ENCODE results near the gene TRAF4.
"Not testable (repeated sequence)": the region's sequence is repeated elsewhere in the genome, so short reads cannot be mapped to it uniquely, and the experiment has no call there.

The TRAF4 gene

GRCh38 chr17:28719021-28719433 is 24.8 kb upstream of the TRAF4 start:
- Histone ChIP-seq H3K27ac (peak overlapping the region; percentile 89), H3K9ac (ENCODE audit: insufficient read length) (peak overlapping the region; percentile 77), H3K9me3 (ENCODE audit: low read depth, low read length) (no peaks in the 10 kb centered on the region), H3K4me3 (peak overlapping the region; percentile 99), H3K36me3 (ENCODE audit: insufficient read depth, low read length) (peaks cover 59% of the 10 kb centered on the region)
- TF ChIP-seq FOXP2 (optimal IDR thresholded peaks at IDR 0.05; ENCODE audit: control extremely low read depth, extremely low read length, insufficient read depth): no peak
- DNase-seq (ENCODE audit: low read depth, low spot score): no peak

GRCh38 chr17:28720247-28720996 is 23.4 kb upstream of the TRAF4 start:
- H3K27ac ChIP-seq: peak overlapping the region; percentile 89
- no peak for DNase-seq (ENCODE audit: low read depth, low spot score)
- TF ChIP-seq POLR2AphosphoS5 (IDR thresholded peaks at IDR 0.05; ENCODE audit: borderline replicate concordance, low read depth, low read length) (no peak), FOXP2 (optimal IDR thresholded peaks at IDR 0.05; ENCODE audit: control extremely low read depth, extremely low read length, insufficient read depth) (no peak), EZH2 (IDR thresholded peaks at IDR 0.05) (no peak)
- peak overlapping the region; percentile 99 for H3K4me3 ChIP-seq
- peaks cover 58% of the 10 kb centered on the region for H3K36me3 ChIP-seq (ENCODE audit: insufficient read depth, low read length)
- H3K9ac ChIP-seq (ENCODE audit: insufficient read length): peak overlapping the region; percentile 100
- H3K9me3 ChIP-seq (ENCODE audit: low read depth, low read length): no peaks in the 10 kb centered on the region

- Histone ChIP-seq H3K9ac (ENCODE audit: insufficient read length) (peak overlapping the region; percentile 100), H3K27ac (peak overlapping the region; percentile 89), H3K36me3 (ENCODE audit: insufficient read depth, low read length) (peaks cover 52% of the 10 kb centered on the region), H3K4me3 (peak overlapping the region; percentile 99)
- DNase-seq (ENCODE audit: low read depth, low spot score); H3K9me3 ChIP-seq (ENCODE audit: low read depth, low read length): not testable (repeated sequence)
These were observed 22.8 kb upstream of the TRAF4 start for GRCh38 chr17:28720997-28721329.

- H3K27ac ChIP-seq: peak overlapping the region; percentile 89
- no peaks in the 10 kb centered on the region for H3K9me3 ChIP-seq (ENCODE audit: low read depth, low read length)
- TF ChIP-seq POLR2AphosphoS5 (IDR thresholded peaks at IDR 0.05; ENCODE audit: borderline replicate concordance, low read depth, low read length) (no peak), EZH2 (IDR thresholded peaks at IDR 0.05) (no peak), FOXP2 (optimal IDR thresholded peaks at IDR 0.05; ENCODE audit: control extremely low read depth, extremely low read length, insufficient read depth) (no peak)
- H3K9ac ChIP-seq (ENCODE audit: insufficient read length): no peak overlapping the region
- peaks cover 51% of the 10 kb centered on the region for H3K36me3 ChIP-seq (ENCODE audit: insufficient read depth, low read length)
- no peak for DNase-seq (ENCODE audit: low read depth, low spot score)
- peak overlapping the region; percentile 99 for H3K4me3 ChIP-seq
These were observed 21.2 kb upstream of the TRAF4 start for GRCh38 chr17:28722417-28723158.

GRCh38 chr17:28723159-28723835 is 20.5 kb upstream of the TRAF4 start:
- Histone ChIP-seq H3K9ac (ENCODE audit: insufficient read length) (no peak overlapping the region), H3K27ac (peak overlapping the region; percentile 89), H3K9me3 (ENCODE audit: low read depth, low read length) (no peaks in the 10 kb centered on the region), H3K4me3 (no peak overlapping the region), H3K36me3 (ENCODE audit: insufficient read depth, low read length) (peaks cover 51% of the 10 kb centered on the region)
- DNase-seq (ENCODE audit: low read depth, low spot score): no peak
- TF ChIP-seq EZH2 (IDR thresholded peaks at IDR 0.05) (no peak), FOXP2 (optimal IDR thresholded peaks at IDR 0.05; ENCODE audit: control extremely low read depth, extremely low read length, insufficient read depth) (no peak), POLR2AphosphoS5 (IDR thresholded peaks at IDR 0.05; ENCODE audit: borderline replicate concordance, low read depth, low read length) (no peak)

- H3K27ac ChIP-seq: peak overlapping the region; percentile 85; the same call in 1 of the 2 replicates
- DNase-seq (ENCODE audit: low read depth, low spot score); H3K9me3 ChIP-seq (ENCODE audit: low read depth, low read length); H3K9ac ChIP-seq (ENCODE audit: insufficient read length); H3K4me3 ChIP-seq: not testable (repeated sequence)
- H3K36me3 ChIP-seq (ENCODE audit: insufficient read depth, low read length): peaks cover 51% of the 10 kb centered on the region
These were observed 19.8 kb upstream of the TRAF4 start for GRCh38 chr17:28723836-28724499.

- H3K36me3 ChIP-seq (ENCODE audit: insufficient read depth, low read length): peaks cover 51% of the 10 kb centered on the region
- H3K9me3 ChIP-seq (ENCODE audit: low read depth, low read length): no peaks in the 10 kb centered on the region
- no peak for DNase-seq (ENCODE audit: low read depth, low spot score)
- H3K9ac ChIP-seq (ENCODE audit: insufficient read length): no peak overlapping the region
- peak overlapping the region; percentile 85 for H3K27ac ChIP-seq
- H3K4me3 ChIP-seq: peak overlapping the region; percentile 96
- TF ChIP-seq FOXP2 (optimal IDR thresholded peaks at IDR 0.05; ENCODE audit: control extremely low read depth, extremely low read length, insufficient read depth) (no peak), POLR2AphosphoS5 (IDR thresholded peaks at IDR 0.05; ENCODE audit: borderline replicate concordance, low read depth, low read length) (no peak; the same call in 1 of the 2 replicates)
These were observed 19.2 kb upstream of the TRAF4 start for GRCh38 chr17:28724500-28725165.

- DNase-seq (ENCODE audit: low read depth, low spot score): no peak
These were observed 18.6 kb upstream of the TRAF4 start for GRCh38 chr17:28725166-28725659.

More at GRCh38 chr17:28725166-28725659, 18.6 kb upstream of the TRAF4 start:
- no peak for TF ChIP-seq FOXP2 (optimal IDR thresholded peaks at IDR 0.05; ENCODE audit: control extremely low read depth, extremely low read length, insufficient read depth)
- TF ChIP-seq POLR2AphosphoS5 (IDR thresholded peaks at IDR 0.05; ENCODE audit: borderline replicate concordance, low read depth, low read length): peak; percentile 73
- peaks cover 50% of the 10 kb centered on the region for H3K36me3 ChIP-seq (ENCODE audit: insufficient read depth, low read length)
- peak overlapping the region; percentile 85 for H3K27ac ChIP-seq
- H3K9me3 ChIP-seq (ENCODE audit: low read depth, low read length): no peaks in the 10 kb centered on the region
- peak overlapping the region; percentile 81 for H3K9ac ChIP-seq (ENCODE audit: insufficient read length)
- peak overlapping the region; percentile 96 for H3K4me3 ChIP-seq
